ENCODE data around the gene ANKS6. TPM values are rescaled to one million over a fixed set of nuclear protein-coding genes. Genes with fewer than 3 reads are reported as not detected.

Gene ANKS6
- total and polyA plus RNA-seq, 2 donors: 8.8 to 18.3 TPM

- Histone ChIP-seq H3K4me1 (ENCODE audit: insufficient read depth) (no peaks in the 10 kb centered on the region), H3K4me3 (ENCODE audit: low read depth, low read length) (no peak overlapping the region), H3K27ac (ENCODE audit: low read depth) (no peak overlapping the region), H3K36me3 (ENCODE audit: insufficient read depth) (no peaks in the 10 kb centered on the region)
- DNase-seq (ENCODE audit: extremely low spot score): no peak
- 95% methylated on average over 11 of the region's 11 CpGs for WGBS
Observed at GRCh38 chr9:98780059-98780749, 16.2 kb downstream of the ANKS6 start.

- DNase-seq (ENCODE audit: extremely low spot score): no peak
- peaks cover 2% of the 10 kb centered on the region for H3K36me3 ChIP-seq (ENCODE audit: insufficient read depth)
Observed at GRCh38 chr9:98778711-98779530, 17.4 kb downstream of the ANKS6 start.

GRCh38 chr9:98778251-98778650 lies 18.1 kb downstream of the ANKS6 start:
- Histone ChIP-seq H3K36me3 (ENCODE audit: insufficient read depth) (peaks cover 2% of the 10 kb centered on the region), H3K4me1 (ENCODE audit: insufficient read depth) (no peaks in the 10 kb centered on the region), H3K4me3 (ENCODE audit: low read depth, low read length) (no peak overlapping the region), H3K27ac (ENCODE audit: low read depth) (no peak overlapping the region)
- DNase-seq (ENCODE audit: extremely low spot score): no peak
- WGBS: 95% methylated on average over 8 of the region's 8 CpGs

More at GRCh38 chr9:98778711-98779530, 17.4 kb downstream of the ANKS6 start:
- 73% methylated on average over 8 of the region's 8 CpGs for WGBS
- H3K4me1 ChIP-seq (ENCODE audit: insufficient read depth): no peaks in the 10 kb centered on the region
- H3K27ac ChIP-seq (ENCODE audit: low read depth): no peak overlapping the region
- H3K4me3 ChIP-seq (ENCODE audit: low read depth, low read length): no peak overlapping the region

- Histone ChIP-seq H3K36me3 (ENCODE audit: insufficient read depth) (peaks cover 2% of the 10 kb centered on the region), H3K27ac (ENCODE audit: low read depth) (no peak overlapping the region)
- WGBS: 93% methylated on average over 4 of the region's 4 CpGs
Observed at GRCh38 chr9:98777618-98778017, 18.7 kb downstream of the ANKS6 start.

GRCh38 chr9:98775831-98776441 lies 20.4 kb downstream of the ANKS6 start:
- WGBS: 42% methylated on average over 8 of the region's 8 CpGs

More at GRCh38 chr9:98777618-98778017, 18.7 kb downstream of the ANKS6 start:
- Histone ChIP-seq H3K4me1 (ENCODE audit: insufficient read depth) (no peaks in the 10 kb centered on the region), H3K4me3 (ENCODE audit: low read depth, low read length) (no peak overlapping the region)
- DNase-seq (ENCODE audit: extremely low spot score): no peak

GRCh38 chr9:98774746-98775145 lies 21.6 kb downstream of the ANKS6 start:
- DNase-seq (ENCODE audit: extremely low spot score): no peak
- peaks cover 7% of the 10 kb centered on the region for H3K36me3 ChIP-seq (ENCODE audit: insufficient read depth)
- 87% methylated on average over 9 of the region's 9 CpGs for WGBS

More at GRCh38 chr9:98775831-98776441, 20.4 kb downstream of the ANKS6 start:
- no peak for DNase-seq (ENCODE audit: extremely low spot score)
- peaks cover 7% of the 10 kb centered on the region for H3K36me3 ChIP-seq (ENCODE audit: insufficient read depth)
- no peak overlapping the region for H3K27ac ChIP-seq (ENCODE audit: low read depth)
- H3K4me3 ChIP-seq (ENCODE audit: low read depth, low read length): no peak overlapping the region
- no peaks in the 10 kb centered on the region for H3K4me1 ChIP-seq (ENCODE audit: insufficient read depth)

GRCh38 chr9:98773721-98774120 lies 22.6 kb downstream of the ANKS6 start:
- Histone ChIP-seq H3K36me3 (ENCODE audit: insufficient read depth) (peaks cover 7% of the 10 kb centered on the region), H3K4me1 (ENCODE audit: insufficient read depth) (no peaks in the 10 kb centered on the region)
- 90% methylated on average over 15 of the region's 15 CpGs for WGBS

More at GRCh38 chr9:98774746-98775145, 21.6 kb downstream of the ANKS6 start:
- Histone ChIP-seq H3K4me1 (ENCODE audit: insufficient read depth) (no peaks in the 10 kb centered on the region), H3K27ac (ENCODE audit: low read depth) (no peak overlapping the region), H3K4me3 (ENCODE audit: low read depth, low read length) (no peak overlapping the region)

GRCh38 chr9:98772364-98773155 lies 23.8 kb downstream of the ANKS6 start:
- whole genome bisulfite sequencing: 92% methylated on average over 13 of the region's 13 CpGs
- no peaks in the 10 kb centered on the region for H3K4me1 ChIP-seq (ENCODE audit: insufficient read depth)
- H3K36me3 ChIP-seq (ENCODE audit: insufficient read depth): peaks cover 7% of the 10 kb centered on the region
- no peak overlapping the region for H3K4me3 ChIP-seq (ENCODE audit: low read depth, low read length)
- H3K27ac ChIP-seq (ENCODE audit: low read depth): no peak overlapping the region
- no peak for DNase-seq (ENCODE audit: extremely low spot score)

More at GRCh38 chr9:98773721-98774120, 22.6 kb downstream of the ANKS6 start:
- Histone ChIP-seq H3K27ac (ENCODE audit: low read depth) (no peak overlapping the region), H3K4me3 (ENCODE audit: low read depth, low read length) (no peak overlapping the region)
- no peak for DNase-seq (ENCODE audit: extremely low spot score)

- Histone ChIP-seq H3K4me3 (ENCODE audit: low read depth, low read length) (no peak overlapping the region), H3K27ac (ENCODE audit: low read depth) (no peak overlapping the region), H3K4me1 (ENCODE audit: insufficient read depth) (no peaks in the 10 kb centered on the region), H3K36me3 (ENCODE audit: insufficient read depth) (peaks cover 8% of the 10 kb centered on the region)
- 91% methylated on average over 15 of the region's 15 CpGs for WGBS
- no peak for DNase-seq (ENCODE audit: extremely low spot score)
Observed at GRCh38 chr9:98771209-98771874, 25.0 kb downstream of the ANKS6 start.

- peaks cover 8% of the 10 kb centered on the region for H3K36me3 ChIP-seq (ENCODE audit: insufficient read depth)
Observed at GRCh38 chr9:98770717-98771116, 25.6 kb downstream of the ANKS6 start.

GRCh38 chr9:98768344-98768743 lies 28.0 kb downstream of the ANKS6 start:
- Histone ChIP-seq H3K36me3 (ENCODE audit: insufficient read depth) (peaks cover 6% of the 10 kb centered on the region), H3K4me3 (ENCODE audit: low read depth, low read length) (no peak overlapping the region), H3K4me1 (ENCODE audit: insufficient read depth) (no peaks in the 10 kb centered on the region), H3K27ac (ENCODE audit: low read depth) (no peak overlapping the region)
- 96% methylated on average over 9 of the region's 9 CpGs for WGBS
- DNase-seq (ENCODE audit: extremely low spot score): no peak

More at GRCh38 chr9:98770717-98771116, 25.6 kb downstream of the ANKS6 start:
- Histone ChIP-seq H3K4me1 (ENCODE audit: insufficient read depth) (no peaks in the 10 kb centered on the region), H3K27ac (ENCODE audit: low read depth) (no peak overlapping the region), H3K4me3 (ENCODE audit: low read depth, low read length) (no peak overlapping the region)
- DNase-seq (ENCODE audit: extremely low spot score): no peak
- WGBS: 93% methylated on average over 10 of the region's 10 CpGs

GRCh38 chr9:98767915-98768314 lies 28.4 kb downstream of the ANKS6 start:
- peaks cover 6% of the 10 kb centered on the region for H3K36me3 ChIP-seq (ENCODE audit: insufficient read depth)
- no peak for DNase-seq (ENCODE audit: extremely low spot score)
- no peaks in the 10 kb centered on the region for H3K4me1 ChIP-seq (ENCODE audit: insufficient read depth)
- H3K4me3 ChIP-seq (ENCODE audit: low read depth, low read length): no peak overlapping the region
- H3K27ac ChIP-seq (ENCODE audit: low read depth): no peak overlapping the region
- WGBS: 94% methylated on average over 7 of the region's 7 CpGs

All from urinary bladder (tissue), 4 donors.